ENCODE measurements around the gene DGKG. TPM values are rescaled to one million over a fixed set of nuclear protein-coding genes. Genes with fewer than 3 reads are reported as not detected.

DGKG gene
- total RNA-seq, 2 experiments from 2014 or later, result not detected

DNA sequence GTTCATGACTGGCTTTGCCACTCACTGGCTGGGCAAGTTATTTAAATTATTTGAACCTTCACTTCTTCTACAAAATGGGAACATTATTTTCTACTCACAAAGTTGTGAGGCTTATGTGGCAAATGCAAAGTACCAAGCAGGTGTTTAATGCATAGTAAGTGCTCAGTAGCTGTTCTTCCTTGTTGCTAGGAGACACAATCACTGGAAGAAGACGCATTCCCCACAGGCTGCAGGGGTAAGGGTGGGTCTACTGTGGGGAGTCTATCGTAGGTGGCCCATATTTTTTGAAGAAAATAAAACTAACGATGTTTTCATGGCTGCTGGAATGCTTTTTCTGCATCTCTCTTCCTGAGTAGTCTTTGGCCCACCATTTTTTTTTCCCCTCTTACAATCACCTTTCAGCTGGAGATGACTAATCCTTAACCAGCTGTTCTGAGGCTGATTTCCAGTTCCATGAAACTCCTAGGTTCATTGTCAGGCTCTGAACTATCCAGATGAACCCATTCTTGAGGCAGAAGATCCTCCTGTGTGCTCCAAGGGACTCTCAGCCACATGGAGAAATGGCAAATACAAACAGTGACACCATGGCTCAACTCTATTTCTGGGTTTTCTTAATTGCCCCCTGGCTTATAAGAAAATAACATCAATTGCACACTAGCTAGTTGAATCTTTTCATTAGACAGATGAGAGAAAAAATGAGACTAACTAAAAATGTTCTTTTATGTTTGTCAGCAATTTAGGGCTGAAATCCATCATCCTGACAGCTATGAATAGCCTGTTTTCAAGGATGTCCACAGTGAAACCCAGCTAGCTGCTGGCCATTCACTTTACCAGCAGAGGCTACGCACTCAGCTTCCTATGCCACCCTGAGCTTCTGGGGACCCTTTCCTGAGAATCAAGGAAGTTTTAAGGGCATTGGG lies 144.9 kb downstream of the DGKG start:
- no peaks in the 10 kb centered on the region for H3K9me3 ChIP-seq (ENCODE audit: control insufficient read depth in 1 of 2, insufficient read depth in 1 of 2, low read length in 2 of 2)
- no peaks in the 10 kb centered on the region for H3K36me3 Mint-ChIP-seq (ENCODE audit: low read depth)
- H3K9me3 Mint-ChIP-seq, result no peaks in the 10 kb centered on the region
- no peaks in the 10 kb centered on the region for H3K36me3 ChIP-seq (ENCODE audit: insufficient read depth, low read length)
- no peak overlapping the region for H3K27ac ChIP-seq (ENCODE audit: low read depth in 1 of 2, low read length in 2 of 2)
- no peaks in the 10 kb centered on the region for H3K27me3 ChIP-seq (ENCODE audit: control insufficient read depth in 1 of 2, insufficient read depth in 2 of 2, low read length in 2 of 2)
- ATAC-seq (ENCODE audit: poor library complexity) (no peak), DNase-seq (no peak)
- no peak overlapping the region for H3K4me3 ChIP-seq (ENCODE audit: low read length)
- ChIA-PET CTCF (interaction anchor here (0.6 kb wide), 1 partner anchor 555 kb away, joined by 5 read pairs; no protein-coding TSS in a partner anchor), POLR2A (no interaction called here)
- no peak overlapping the region for H3K4me3 Mint-ChIP-seq
- TF ChIP-seq, protein P1, sequence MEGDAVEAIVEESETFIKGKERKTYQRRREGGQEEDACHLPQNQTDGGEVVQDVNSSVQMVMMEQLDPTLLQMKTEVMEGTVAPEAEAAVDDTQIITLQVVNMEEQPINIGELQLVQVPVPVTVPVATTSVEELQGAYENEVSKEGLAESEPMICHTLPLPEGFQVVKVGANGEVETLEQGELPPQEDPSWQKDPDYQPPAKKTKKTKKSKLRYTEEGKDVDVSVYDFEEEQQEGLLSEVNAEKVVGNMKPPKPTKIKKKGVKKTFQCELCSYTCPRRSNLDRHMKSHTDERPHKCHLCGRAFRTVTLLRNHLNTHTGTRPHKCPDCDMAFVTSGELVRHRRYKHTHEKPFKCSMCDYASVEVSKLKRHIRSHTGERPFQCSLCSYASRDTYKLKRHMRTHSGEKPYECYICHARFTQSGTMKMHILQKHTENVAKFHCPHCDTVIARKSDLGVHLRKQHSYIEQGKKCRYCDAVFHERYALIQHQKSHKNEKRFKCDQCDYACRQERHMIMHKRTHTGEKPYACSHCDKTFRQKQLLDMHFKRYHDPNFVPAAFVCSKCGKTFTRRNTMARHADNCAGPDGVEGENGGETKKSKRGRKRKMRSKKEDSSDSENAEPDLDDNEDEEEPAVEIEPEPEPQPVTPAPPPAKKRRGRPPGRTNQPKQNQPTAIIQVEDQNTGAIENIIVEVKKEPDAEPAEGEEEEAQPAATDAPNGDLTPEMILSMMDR (IDR thresholded peaks at IDR 0.05), result no peak
- intact Hi-C loops (cut with DNase I, micrococcal nuclease), result no loop called here
- H3K4me1 Mint-ChIP-seq (ENCODE audit: low read depth), result no peaks in the 10 kb centered on the region
- H3K4me1 ChIP-seq (ENCODE audit: insufficient read depth, low read length), result no peaks in the 10 kb centered on the region
- no peaks in the 10 kb centered on the region for H3K27me3 Mint-ChIP-seq
- no peak overlapping the region for H3K27ac Mint-ChIP-seq

DNA sequence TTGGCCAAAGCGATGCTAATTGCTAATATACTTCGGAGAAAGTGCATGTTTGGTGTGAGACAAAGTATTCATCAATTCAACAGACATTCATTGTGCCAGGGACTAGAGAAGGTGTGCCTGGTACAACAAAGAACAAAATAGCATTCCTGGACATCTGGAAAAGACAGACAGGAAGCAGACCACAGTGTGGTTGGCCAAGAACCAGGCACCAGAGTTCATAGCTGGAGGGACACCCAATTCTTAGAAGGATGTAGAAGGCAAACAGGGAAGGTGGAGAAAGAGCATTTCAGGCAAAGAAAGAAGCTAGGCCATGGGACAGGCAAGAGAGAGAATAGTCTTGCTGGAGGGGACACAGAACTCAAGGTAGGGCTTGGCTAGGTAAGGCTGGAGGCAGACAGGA lies 147.4 kb downstream of the DGKG start:
- H3K27me3 Mint-ChIP-seq, result peaks cover 3% of the 10 kb centered on the region
- Histone ChIP-seq H3K36me3 (ENCODE audit: insufficient read depth, low read length) (no peaks in the 10 kb centered on the region), H3K9me3 (ENCODE audit: control insufficient read depth in 1 of 2, insufficient read depth in 1 of 2, low read length in 2 of 2) (no peaks in the 10 kb centered on the region), H3K4me1 (ENCODE audit: insufficient read depth, low read length) (no peaks in the 10 kb centered on the region), H3K4me3 (ENCODE audit: low read length) (no peak overlapping the region), H3K27ac (ENCODE audit: low read depth in 1 of 2, low read length in 2 of 2) (no peak overlapping the region), H3K27me3 (ENCODE audit: control insufficient read depth in 1 of 2, insufficient read depth in 2 of 2, low read length in 2 of 2) (no peaks in the 10 kb centered on the region)
- no peak overlapping the region for H3K27ac Mint-ChIP-seq
- CTCF ChIA-PET, result no interaction called here
- no peaks in the 10 kb centered on the region for H3K9me3 Mint-ChIP-seq
- intact Hi-C loops (cut with DNase I, micrococcal nuclease), result no loop called here
- no peaks in the 10 kb centered on the region for H3K36me3 Mint-ChIP-seq (ENCODE audit: low read depth)
- ATAC-seq (ENCODE audit: poor library complexity) (no peak), DNase-seq (no peak)
- H3K4me3 Mint-ChIP-seq, result no peak overlapping the region
- POLR2A ChIA-PET, result no interaction called here
- no peaks in the 10 kb centered on the region for H3K4me1 Mint-ChIP-seq (ENCODE audit: low read depth)
- TF ChIP-seq, protein P1 (IDR thresholded peaks at IDR 0.05), result no peak

DNA sequence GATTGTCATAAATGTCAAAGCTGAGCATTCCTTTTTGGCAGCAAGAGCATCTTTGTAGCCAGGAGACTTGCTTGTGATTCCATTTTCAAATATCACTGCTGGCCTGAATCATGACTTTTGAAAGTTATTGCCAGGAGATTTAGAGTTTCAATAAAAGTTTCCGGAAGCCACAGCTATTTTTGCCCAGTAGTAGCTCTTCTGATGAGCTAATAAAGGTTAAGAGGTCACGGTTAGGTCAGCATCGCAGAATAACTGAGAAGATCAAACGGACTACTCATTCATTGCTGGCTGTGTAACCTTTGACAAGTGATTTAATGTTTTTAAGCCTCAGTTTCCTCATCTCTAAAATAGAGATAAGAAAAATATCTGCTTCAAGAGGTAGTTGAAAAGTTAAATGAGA lies 148.1 kb downstream of the DGKG start:
- no peaks in the 10 kb centered on the region for H3K27me3 ChIP-seq (ENCODE audit: control insufficient read depth in 1 of 2, insufficient read depth in 2 of 2, low read length in 2 of 2)
- Mint-ChIP-seq H3K9me3 (no peaks in the 10 kb centered on the region), H3K36me3 (ENCODE audit: low read depth) (no peaks in the 10 kb centered on the region), H3K27me3 (peaks cover 3% of the 10 kb centered on the region), H3K4me3 (no peak overlapping the region), H3K27ac (no peak overlapping the region), H3K4me1 (ENCODE audit: low read depth) (no peaks in the 10 kb centered on the region)
- no peak overlapping the region for H3K4me3 ChIP-seq (ENCODE audit: low read length)
- no peaks in the 10 kb centered on the region for H3K4me1 ChIP-seq (ENCODE audit: insufficient read depth, low read length)
- DNase-seq (no peak), ATAC-seq (ENCODE audit: poor library complexity) (no peak)
- no peaks in the 10 kb centered on the region for H3K9me3 ChIP-seq (ENCODE audit: control insufficient read depth in 1 of 2, insufficient read depth in 1 of 2, low read length in 2 of 2)
- intact Hi-C loops (cut with DNase I, micrococcal nuclease), result no loop called here
- H3K36me3 ChIP-seq (ENCODE audit: insufficient read depth, low read length), result no peaks in the 10 kb centered on the region
- POLR2A ChIA-PET, result no interaction called here
- TF ChIP-seq, protein P1 (IDR thresholded peaks at IDR 0.05), result no peak
- CTCF ChIA-PET, result no interaction called here
- no peak overlapping the region for H3K27ac ChIP-seq (ENCODE audit: low read depth in 1 of 2, low read length in 2 of 2)
